ENCODE data around the gene ZBTB7C.

Gene ZBTB7C

DNA sequence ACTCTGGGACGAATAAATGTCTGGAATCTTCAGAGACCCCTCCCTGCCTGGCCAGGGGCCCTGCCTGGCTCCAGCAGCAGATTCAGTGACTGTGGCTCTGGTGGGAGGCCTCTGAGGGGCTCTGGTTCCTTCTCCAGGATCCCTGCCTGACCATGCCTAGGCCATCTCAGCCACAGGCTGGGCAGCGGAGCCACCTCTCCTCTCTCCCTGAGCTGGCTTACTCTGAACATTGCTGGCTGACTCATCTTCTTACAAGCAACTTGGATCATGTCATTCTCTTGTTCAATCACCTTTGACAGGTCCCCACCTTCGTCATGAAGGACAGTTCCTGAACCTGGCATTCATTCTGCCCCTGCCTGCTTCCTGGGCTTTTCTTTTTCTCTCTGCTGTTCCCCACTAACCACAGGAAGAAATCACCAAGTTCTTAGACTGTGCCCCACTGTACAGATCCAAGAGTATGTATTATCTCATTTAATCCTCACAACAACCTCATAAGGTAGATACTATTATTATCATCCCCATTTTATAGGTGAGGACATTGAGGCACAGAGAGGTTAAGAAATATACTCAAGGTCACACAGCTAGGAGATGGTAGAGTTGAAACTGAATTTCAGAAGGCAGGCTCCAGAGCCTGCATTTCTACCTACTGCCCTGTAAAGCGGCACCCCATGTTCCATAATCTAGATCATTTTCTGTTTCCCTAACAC, 323.2 kb downstream of the ZBTB7C start:
- Histone ChIP-seq H3F3A (ENCODE audit: insufficient read depth) (no peaks in the 10 kb centered on the region), H3K27ac (ENCODE audit: low read depth, low read length) (no peak overlapping the region), H3K9me3 (ENCODE audit: insufficient read depth, low read length) (no peaks in the 10 kb centered on the region), H3K27me3 (ENCODE audit: low read length) (no peaks in the 10 kb centered on the region), H3K36me3 (ENCODE audit: low read length) (no peaks in the 10 kb centered on the region), H2AFZ (ENCODE audit: low read depth, low read length, severe bottlenecking) (no peak overlapping the region), H3K79me2 (ENCODE audit: insufficient read depth, low read length) (no peaks in the 10 kb centered on the region), H4K20me1 (ENCODE audit: low read depth, low read length) (no peaks in the 10 kb centered on the region), H3K4me2 (ENCODE audit: low read depth, low read length, poor library complexity, severe bottlenecking) (no peak overlapping the region), H3K9ac (ENCODE audit: low read length) (no peak overlapping the region), H3K9me2 (replicated peaks; ENCODE audit: insufficient read depth, low read length) (no peaks in the 10 kb centered on the region), H3K4me3 (ENCODE audit: insufficient read depth, low read length, poor library complexity, severe bottlenecking) (no peak overlapping the region)
- no peak for TF ChIP-seq EZH2phosphoT487 (conservative IDR thresholded peaks at IDR 0.05; ENCODE audit: low read length)
- TF ChIP-seq, protein P1, sequence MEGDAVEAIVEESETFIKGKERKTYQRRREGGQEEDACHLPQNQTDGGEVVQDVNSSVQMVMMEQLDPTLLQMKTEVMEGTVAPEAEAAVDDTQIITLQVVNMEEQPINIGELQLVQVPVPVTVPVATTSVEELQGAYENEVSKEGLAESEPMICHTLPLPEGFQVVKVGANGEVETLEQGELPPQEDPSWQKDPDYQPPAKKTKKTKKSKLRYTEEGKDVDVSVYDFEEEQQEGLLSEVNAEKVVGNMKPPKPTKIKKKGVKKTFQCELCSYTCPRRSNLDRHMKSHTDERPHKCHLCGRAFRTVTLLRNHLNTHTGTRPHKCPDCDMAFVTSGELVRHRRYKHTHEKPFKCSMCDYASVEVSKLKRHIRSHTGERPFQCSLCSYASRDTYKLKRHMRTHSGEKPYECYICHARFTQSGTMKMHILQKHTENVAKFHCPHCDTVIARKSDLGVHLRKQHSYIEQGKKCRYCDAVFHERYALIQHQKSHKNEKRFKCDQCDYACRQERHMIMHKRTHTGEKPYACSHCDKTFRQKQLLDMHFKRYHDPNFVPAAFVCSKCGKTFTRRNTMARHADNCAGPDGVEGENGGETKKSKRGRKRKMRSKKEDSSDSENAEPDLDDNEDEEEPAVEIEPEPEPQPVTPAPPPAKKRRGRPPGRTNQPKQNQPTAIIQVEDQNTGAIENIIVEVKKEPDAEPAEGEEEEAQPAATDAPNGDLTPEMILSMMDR (IDR thresholded peaks at IDR 0.05; ENCODE audit: insufficient read depth, low read length, poor library complexity, severe bottlenecking): no peak

DNA sequence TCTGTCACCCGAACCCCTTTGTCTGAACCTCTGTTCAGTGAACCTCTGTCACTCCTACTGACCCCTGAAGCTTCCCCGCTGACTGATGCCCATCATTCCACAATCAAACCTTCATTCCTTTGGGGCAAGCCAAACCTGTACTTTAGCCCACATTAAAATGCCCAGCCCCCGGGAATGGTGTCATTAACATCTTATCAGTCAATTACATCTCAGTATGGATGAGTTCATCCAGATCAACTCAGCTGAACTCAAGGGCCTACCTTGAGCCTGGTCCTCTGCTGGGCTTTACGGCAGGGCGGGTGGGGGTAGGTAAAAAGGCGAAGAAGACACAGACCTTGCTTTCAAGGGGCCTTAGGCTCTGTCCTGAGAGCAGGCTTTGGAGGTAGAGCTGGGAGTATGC, 324.3 kb downstream of the ZBTB7C start:
- no peak overlapping the region for H2AFZ ChIP-seq (ENCODE audit: low read depth, low read length, severe bottlenecking)
- no peak overlapping the region for H3K4me3 ChIP-seq (ENCODE audit: insufficient read depth, low read length, poor library complexity, severe bottlenecking)
- H3K27me3 ChIP-seq (ENCODE audit: low read length): no peaks in the 10 kb centered on the region
- no peak for TF ChIP-seq EZH2phosphoT487 (conservative IDR thresholded peaks at IDR 0.05; ENCODE audit: low read length)
- TF ChIP-seq, protein P1 (IDR thresholded peaks at IDR 0.05; ENCODE audit: insufficient read depth, low read length, poor library complexity, severe bottlenecking): no peak
- no peak overlapping the region for H3K27ac ChIP-seq (ENCODE audit: low read depth, low read length)
- H3K9me2 ChIP-seq (replicated peaks; ENCODE audit: insufficient read depth, low read length): no peaks in the 10 kb centered on the region
- no peaks in the 10 kb centered on the region for H4K20me1 ChIP-seq (ENCODE audit: low read depth, low read length)
- no peaks in the 10 kb centered on the region for H3F3A ChIP-seq (ENCODE audit: insufficient read depth)
- H3K36me3 ChIP-seq (ENCODE audit: low read length): no peaks in the 10 kb centered on the region
- H3K9ac ChIP-seq (ENCODE audit: low read length): no peak overlapping the region
- no peaks in the 10 kb centered on the region for H3K9me3 ChIP-seq (ENCODE audit: insufficient read depth, low read length)
- H3K79me2 ChIP-seq (ENCODE audit: insufficient read depth, low read length): no peaks in the 10 kb centered on the region
- H3K4me2 ChIP-seq (ENCODE audit: low read depth, low read length, poor library complexity, severe bottlenecking): no peak overlapping the region

DNA sequence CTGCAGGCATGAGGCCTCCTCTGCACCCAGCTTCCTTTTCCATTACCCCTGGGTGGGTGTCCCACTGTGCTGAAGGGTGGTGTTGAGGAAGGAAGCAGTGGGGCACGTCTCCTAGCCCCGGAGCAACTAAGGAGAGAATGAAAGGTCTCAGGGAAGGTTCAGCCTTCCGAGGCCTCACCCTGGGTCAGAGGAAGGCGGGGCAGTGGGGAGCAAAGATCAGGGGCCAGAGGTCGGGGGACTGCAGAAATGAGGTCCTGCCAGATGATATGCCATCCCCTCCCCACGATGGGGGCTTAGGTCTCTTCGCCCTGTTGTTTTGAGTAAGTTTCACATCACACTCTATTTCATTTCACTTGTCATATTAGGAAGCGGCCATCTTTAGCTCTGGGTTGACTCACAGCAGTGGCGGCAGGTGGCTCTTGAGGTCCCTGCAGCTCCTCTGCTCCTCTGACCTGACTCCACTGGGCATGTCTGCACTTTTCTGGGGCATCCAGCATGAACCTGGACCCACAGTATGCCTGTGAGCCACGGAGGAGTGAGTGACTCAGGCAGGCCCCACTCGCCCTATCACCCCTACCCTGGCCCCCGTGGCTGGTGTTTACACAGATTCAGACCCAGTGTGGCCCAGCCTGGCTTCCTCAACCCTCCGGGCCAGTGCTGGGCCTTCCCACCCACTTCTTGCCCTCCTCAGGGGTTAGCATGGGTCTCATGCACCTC, 325.0 kb downstream of the ZBTB7C start:
- Histone ChIP-seq H3K9me3 (ENCODE audit: insufficient read depth, low read length) (no peaks in the 10 kb centered on the region), H3K27ac (ENCODE audit: low read depth, low read length) (no peak overlapping the region), H3K9me2 (replicated peaks; ENCODE audit: insufficient read depth, low read length) (no peaks in the 10 kb centered on the region), H3F3A (ENCODE audit: insufficient read depth) (no peaks in the 10 kb centered on the region), H3K27me3 (ENCODE audit: low read length) (no peaks in the 10 kb centered on the region), H3K36me3 (ENCODE audit: low read length) (no peaks in the 10 kb centered on the region), H3K79me2 (ENCODE audit: insufficient read depth, low read length) (no peaks in the 10 kb centered on the region), H3K9ac (ENCODE audit: low read length) (no peak overlapping the region), H2AFZ (ENCODE audit: low read depth, low read length, severe bottlenecking) (no peak overlapping the region), H3K4me3 (ENCODE audit: insufficient read depth, low read length, poor library complexity, severe bottlenecking) (no peak overlapping the region), H3K4me2 (ENCODE audit: low read depth, low read length, poor library complexity, severe bottlenecking) (no peak overlapping the region), H4K20me1 (ENCODE audit: low read depth, low read length) (no peaks in the 10 kb centered on the region)
- TF ChIP-seq, protein P1 (IDR thresholded peaks at IDR 0.05; ENCODE audit: insufficient read depth, low read length, poor library complexity, severe bottlenecking): no peak
- TF ChIP-seq EZH2phosphoT487 (conservative IDR thresholded peaks at IDR 0.05; ENCODE audit: low read length): no peak

Measured in SU-DHL-6 (cell line).